Loucy (cell line): ENCODE results near the gene SPATA33.
A peak's percentile ranks its signal among the peaks of the same experiment; 100 is the strongest.

Experiments used
- H2AFZ ChIP-seq: fragments of 200-600 bp; sonication (generic); 2 replicates; pipeline ENCODE4 v1.6.0; 2016; ENCODE audit warnings: antibody characterized with exemption, mild to moderate bottlenecking, low read length, moderate library complexity
- H3F3A ChIP-seq: fragments of 200-600 bp; 2 replicates; pipeline ENCODE4 v1.6.0; 2016; ENCODE audit warnings: antibody characterized with exemption, low read depth, mild to moderate bottlenecking
- H3K27me3 ChIP-seq: fragments of 200-600 bp; sonication (generic); 2 replicates; pipeline ENCODE4 v1.6.1; 2014; ENCODE audit warnings: low read length, mild to moderate bottlenecking; ENCODE audit not compliant: insufficient read depth, poor library complexity, severe bottlenecking
- H3K36me3 ChIP-seq: fragments of 200-600 bp; sonication (generic); 2 replicates; pipeline ENCODE4 v1.6.1; 2016; ENCODE audit warnings: low read length; ENCODE audit not compliant: insufficient read depth
- H3K4me1 ChIP-seq: fragments of 200-600 bp; sonication (generic); 2 replicates; pipeline ENCODE4 v1.5.1; 2014; ENCODE audit warnings: low read length, mild to moderate bottlenecking; ENCODE audit not compliant: insufficient read depth, poor library complexity, severe bottlenecking
- H3K4me2 ChIP-seq: fragments of 200-600 bp; sonication (generic); 2 replicates; pipeline ENCODE4 v1.6.0; 2014; ENCODE audit warnings: antibody characterized with exemption, low read length, low read depth, mild to moderate bottlenecking; ENCODE audit not compliant: poor library complexity, severe bottlenecking
- H3K4me3 ChIP-seq: fragments of 200-600 bp; sonication (generic); 2 replicates; pipeline ENCODE4 v1.5.1; 2014; ENCODE audit warnings: low read length, mild to moderate bottlenecking, mixed read lengths; ENCODE audit not compliant: poor library complexity, severe bottlenecking
- H3K79me2 ChIP-seq: fragments of 200-600 bp; sonication (generic); 2 replicates; pipeline ENCODE4 v1.6.1; 2014; ENCODE audit warnings: low read length; ENCODE audit not compliant: insufficient read depth
- H3K9ac ChIP-seq: fragments of 200-600 bp; sonication (generic); 2 replicates; pipeline ENCODE4 v1.6.0; 2014; ENCODE audit warnings: mild to moderate bottlenecking, low read depth, low read length, moderate library complexity; ENCODE audit not compliant: poor library complexity, severe bottlenecking
- H3K9me2 ChIP-seq: fragments of 200-600 bp; sonication (generic); replicated peaks from 2 replicates; pipeline ENCODE4 v1.6.1; 2016; ENCODE audit warnings: low read depth, low read length, mixed read lengths
- H3K9me3 ChIP-seq: fragments of 200-600 bp; sonication (generic); 2 replicates; pipeline ENCODE4 v1.6.1; 2014; ENCODE audit warnings: mild to moderate bottlenecking, antibody characterized with exemption, low read length, low read depth; ENCODE audit not compliant: insufficient read depth
- H4K20me1 ChIP-seq: fragments of 200-600 bp; sonication (generic); 2 replicates; pipeline ENCODE4 v1.6.0; 2014; ENCODE audit warnings: antibody characterized with exemption, low read length, mild to moderate bottlenecking; ENCODE audit not compliant: insufficient read depth, poor library complexity, severe bottlenecking
- CTCF ChIP-seq: fragments of 200-600 bp; sonication (generic); conservative IDR thresholded peaks from 2 replicates; pipeline ENCODE4 v1.5.1; 2014; ENCODE audit warnings: mild to moderate bottlenecking, antibody characterized with exemption, low read length
- EZH2phosphoT487 ChIP-seq: fragments of 200-600 bp; IDR thresholded peaks from 2 replicates; pipeline ENCODE4 v1.6.1; 2018; ENCODE audit warnings: antibody characterized with exemption, mild to moderate bottlenecking, moderate library complexity, borderline replicate concordance

SPATA33 gene

GRCh38 chr16:89686520-89687091 is 29.0 kb downstream of the SPATA33 start, which contains the start of gene CDK10:
Gene CDK10, plus strand, starts transcription at chr16:89686689. Its CDS starts 22 bp downstream, at chr16:89686711.
- Histone ChIP-seq H3F3A (no peaks in the 10 kb centered on the region), H3K4me3 (peak within 1 kb of the TSS; percentile 85), H4K20me1 (no peaks in the 10 kb centered on the region), H3K4me1 (peaks cover 5% of the 10 kb centered on the region), H2AFZ (peak within 1 kb of the TSS; percentile 96; the same call in 1 of the 2 replicates), H3K36me3 (no peaks in the 10 kb centered on the region), H3K9me2 (no peaks in the 10 kb centered on the region), H3K27me3 (no peaks in the 10 kb centered on the region), H3K4me2 (peak within 1 kb of the TSS; percentile 85), H3K79me2 (peaks cover 13% of the 10 kb centered on the region; the same call in 1 of the 2 replicates), H3K9ac (peak within 1 kb of the TSS; percentile 79), H3K9me3 (no peaks in the 10 kb centered on the region)
- TF ChIP-seq EZH2phosphoT487 (no peak), CTCF (no peak)

- peak overlapping the region; percentile 79 for H3K9ac ChIP-seq
- H3K9me2 ChIP-seq: no peaks in the 10 kb centered on the region
- H3K4me3 ChIP-seq: peak overlapping the region; percentile 85
- H3K36me3 ChIP-seq: no peaks in the 10 kb centered on the region
- H3K9me3 ChIP-seq: no peaks in the 10 kb centered on the region
- no peaks in the 10 kb centered on the region for H3K27me3 ChIP-seq
- H3F3A ChIP-seq: no peaks in the 10 kb centered on the region
- peak overlapping the region; percentile 85 for H3K4me2 ChIP-seq
- H3K79me2 ChIP-seq: peaks cover 13% of the 10 kb centered on the region; the same call in 1 of the 2 replicates
- TF ChIP-seq CTCF: no peak
- TF ChIP-seq EZH2phosphoT487: no peak
- peaks cover 5% of the 10 kb centered on the region for H3K4me1 ChIP-seq
- H4K20me1 ChIP-seq: no peaks in the 10 kb centered on the region
- peak overlapping the region; percentile 96; the same call in 1 of the 2 replicates for H2AFZ ChIP-seq
Observed at GRCh38 chr16:89687092-89687940, 29.7 kb downstream of the SPATA33 start.

DNA sequence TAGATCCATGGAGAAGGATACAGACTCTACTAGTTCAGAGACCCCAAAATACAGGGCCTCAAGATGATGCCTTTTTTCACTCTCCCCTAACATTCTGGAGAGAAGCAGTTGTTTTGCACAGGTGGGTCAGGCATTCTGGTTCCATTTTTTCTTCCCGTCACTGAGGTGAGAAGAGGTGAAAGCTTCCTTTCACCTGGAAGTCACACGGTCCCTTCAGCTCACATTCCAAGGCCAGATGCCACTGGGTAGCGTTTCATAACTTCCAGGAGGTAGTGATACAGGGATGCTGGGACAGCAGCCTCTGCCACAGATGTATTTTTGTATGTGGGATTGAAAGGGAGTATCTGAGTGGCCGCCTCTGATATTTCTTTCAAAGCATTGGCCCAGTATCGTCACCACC is 30.8 kb downstream of the SPATA33 start:
- no peaks in the 10 kb centered on the region for H3K36me3 ChIP-seq
- peaks cover 5% of the 10 kb centered on the region for H3K4me1 ChIP-seq
- H3K4me3 ChIP-seq: no peak overlapping the region
- no peak overlapping the region for H2AFZ ChIP-seq
- H3F3A ChIP-seq: no peaks in the 10 kb centered on the region
- no peaks in the 10 kb centered on the region for H3K27me3 ChIP-seq
- H3K9me2 ChIP-seq: no peaks in the 10 kb centered on the region
- no peak overlapping the region for H3K4me2 ChIP-seq
- TF ChIP-seq EZH2phosphoT487 (no peak), CTCF (no peak)
- H3K9me3 ChIP-seq: no peaks in the 10 kb centered on the region
- no peak overlapping the region for H3K9ac ChIP-seq
- H3K79me2 ChIP-seq: peaks cover 13% of the 10 kb centered on the region; the same call in 1 of the 2 replicates
- no peaks in the 10 kb centered on the region for H4K20me1 ChIP-seq
